ENCODE results near the gene GOLGA8A.

DNA sequence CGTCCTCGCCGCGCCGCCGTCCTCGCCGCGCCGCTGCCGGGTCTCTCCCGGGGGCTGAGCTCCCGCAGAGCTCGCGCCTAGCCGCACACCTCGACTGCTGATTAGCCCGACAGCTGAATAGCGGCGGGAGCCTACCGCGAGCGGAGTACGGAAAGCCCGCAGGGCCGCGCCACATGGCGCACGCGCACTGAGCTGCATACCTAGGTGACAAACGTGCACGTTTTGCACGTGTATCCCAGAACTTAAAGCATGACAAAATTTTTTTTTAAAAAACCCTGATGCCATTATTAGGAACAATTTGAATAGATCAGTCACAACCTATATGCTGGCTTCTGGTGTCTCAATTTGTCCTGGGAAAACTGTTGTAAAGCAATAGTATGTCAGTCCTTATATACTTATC is at the start of gene GOLGA8A:
- no peak for TF ChIP-seq GABPA (IDR thresholded peaks at IDR 0.05; ENCODE audit: low read depth)
- TF ChIP-seq, protein P1, sequence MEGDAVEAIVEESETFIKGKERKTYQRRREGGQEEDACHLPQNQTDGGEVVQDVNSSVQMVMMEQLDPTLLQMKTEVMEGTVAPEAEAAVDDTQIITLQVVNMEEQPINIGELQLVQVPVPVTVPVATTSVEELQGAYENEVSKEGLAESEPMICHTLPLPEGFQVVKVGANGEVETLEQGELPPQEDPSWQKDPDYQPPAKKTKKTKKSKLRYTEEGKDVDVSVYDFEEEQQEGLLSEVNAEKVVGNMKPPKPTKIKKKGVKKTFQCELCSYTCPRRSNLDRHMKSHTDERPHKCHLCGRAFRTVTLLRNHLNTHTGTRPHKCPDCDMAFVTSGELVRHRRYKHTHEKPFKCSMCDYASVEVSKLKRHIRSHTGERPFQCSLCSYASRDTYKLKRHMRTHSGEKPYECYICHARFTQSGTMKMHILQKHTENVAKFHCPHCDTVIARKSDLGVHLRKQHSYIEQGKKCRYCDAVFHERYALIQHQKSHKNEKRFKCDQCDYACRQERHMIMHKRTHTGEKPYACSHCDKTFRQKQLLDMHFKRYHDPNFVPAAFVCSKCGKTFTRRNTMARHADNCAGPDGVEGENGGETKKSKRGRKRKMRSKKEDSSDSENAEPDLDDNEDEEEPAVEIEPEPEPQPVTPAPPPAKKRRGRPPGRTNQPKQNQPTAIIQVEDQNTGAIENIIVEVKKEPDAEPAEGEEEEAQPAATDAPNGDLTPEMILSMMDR (IDR thresholded peaks at IDR 0.05; ENCODE audit: insufficient read depth, low read length) = no peak
- no peak for TF ChIP-seq POLR2AphosphoS5 (IDR thresholded peaks at IDR 0.05; ENCODE audit: low read depth)
- no peak for TF ChIP-seq REST (IDR thresholded peaks at IDR 0.05; ENCODE audit: insufficient replicate concordance, low read depth)
- TF ChIP-seq SPI1 (IDR thresholded peaks at IDR 0.05; ENCODE audit: borderline replicate concordance, low read depth) = no peak
